WI38 (cell line): ENCODE results near the gene CIAO2B.

Experiments
- H3K4me3 ChIP-seq: 2 replicates; pipeline ENCODE4 v1.5.1; 2011; ENCODE audit warnings: low read depth, mild to moderate bottlenecking, control low read depth, low read length
- TF ChIP-seq, protein P1 (sequence below): IDR thresholded peaks from 2 replicates; pipeline ENCODE4 v1.5.1; 2012; ENCODE audit warnings: low read depth, mild to moderate bottlenecking, control low read depth, low read length

Gene CIAO2B

GRCh38 chr16:66904428-66904845 is 29.8 kb downstream of the CIAO2B start:
- TF ChIP-seq, protein P1, sequence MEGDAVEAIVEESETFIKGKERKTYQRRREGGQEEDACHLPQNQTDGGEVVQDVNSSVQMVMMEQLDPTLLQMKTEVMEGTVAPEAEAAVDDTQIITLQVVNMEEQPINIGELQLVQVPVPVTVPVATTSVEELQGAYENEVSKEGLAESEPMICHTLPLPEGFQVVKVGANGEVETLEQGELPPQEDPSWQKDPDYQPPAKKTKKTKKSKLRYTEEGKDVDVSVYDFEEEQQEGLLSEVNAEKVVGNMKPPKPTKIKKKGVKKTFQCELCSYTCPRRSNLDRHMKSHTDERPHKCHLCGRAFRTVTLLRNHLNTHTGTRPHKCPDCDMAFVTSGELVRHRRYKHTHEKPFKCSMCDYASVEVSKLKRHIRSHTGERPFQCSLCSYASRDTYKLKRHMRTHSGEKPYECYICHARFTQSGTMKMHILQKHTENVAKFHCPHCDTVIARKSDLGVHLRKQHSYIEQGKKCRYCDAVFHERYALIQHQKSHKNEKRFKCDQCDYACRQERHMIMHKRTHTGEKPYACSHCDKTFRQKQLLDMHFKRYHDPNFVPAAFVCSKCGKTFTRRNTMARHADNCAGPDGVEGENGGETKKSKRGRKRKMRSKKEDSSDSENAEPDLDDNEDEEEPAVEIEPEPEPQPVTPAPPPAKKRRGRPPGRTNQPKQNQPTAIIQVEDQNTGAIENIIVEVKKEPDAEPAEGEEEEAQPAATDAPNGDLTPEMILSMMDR = no peak

DNA sequence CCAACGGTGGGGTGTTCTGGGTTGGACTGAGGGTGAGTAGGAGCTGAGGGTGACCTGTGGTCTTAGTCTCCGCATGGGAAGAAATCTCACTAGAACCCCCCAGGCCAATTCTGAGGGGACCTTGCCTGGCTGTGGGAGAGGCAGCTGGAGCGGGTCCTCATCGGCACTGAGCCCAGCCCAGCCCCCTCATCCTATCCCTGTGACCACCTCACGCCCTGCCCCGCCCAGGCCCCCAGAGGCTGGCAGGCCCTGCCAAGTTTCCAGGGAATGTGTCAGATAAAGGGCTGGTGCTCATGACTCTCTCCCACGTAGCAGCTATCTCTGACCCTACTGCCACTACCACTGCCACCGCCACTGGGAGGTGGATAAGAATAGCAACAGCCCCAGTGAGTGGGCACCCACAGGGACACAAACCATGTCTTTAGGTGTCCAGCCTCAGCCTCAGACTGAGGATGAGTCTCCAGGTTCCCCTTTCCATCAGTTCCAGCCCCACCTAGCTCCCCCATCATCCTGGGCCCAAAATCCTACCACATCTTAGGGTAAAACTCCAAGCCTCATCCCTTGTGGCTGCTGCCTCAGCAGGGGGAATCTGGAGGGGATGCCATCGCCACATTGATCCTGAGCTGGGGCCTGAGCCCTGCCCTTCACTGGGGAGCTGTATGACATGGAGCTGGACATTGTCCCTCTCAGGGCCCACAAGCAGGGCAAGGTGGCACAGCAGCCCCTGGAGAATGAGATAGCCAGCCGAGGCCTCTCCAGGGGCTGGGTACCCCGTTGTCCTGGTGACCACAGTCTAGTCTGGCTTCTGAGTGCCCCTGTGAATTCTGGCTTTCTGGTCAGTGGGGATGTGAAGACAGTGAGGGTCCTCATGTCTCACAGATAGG is 30.4 kb downstream of the CIAO2B start:
- TF ChIP-seq, protein P1 = no peak
- H3K4me3 ChIP-seq = no peak overlapping the region

More at GRCh38 chr16:66904428-66904845, 29.8 kb downstream of the CIAO2B start:
- H3K4me3 ChIP-seq = no peak overlapping the region

GRCh38 chr16:66902648-66903543 is 31.3 kb downstream of the CIAO2B start:
- H3K4me3 ChIP-seq = no peak overlapping the region
- TF ChIP-seq, protein P1 = no peak

DNA sequence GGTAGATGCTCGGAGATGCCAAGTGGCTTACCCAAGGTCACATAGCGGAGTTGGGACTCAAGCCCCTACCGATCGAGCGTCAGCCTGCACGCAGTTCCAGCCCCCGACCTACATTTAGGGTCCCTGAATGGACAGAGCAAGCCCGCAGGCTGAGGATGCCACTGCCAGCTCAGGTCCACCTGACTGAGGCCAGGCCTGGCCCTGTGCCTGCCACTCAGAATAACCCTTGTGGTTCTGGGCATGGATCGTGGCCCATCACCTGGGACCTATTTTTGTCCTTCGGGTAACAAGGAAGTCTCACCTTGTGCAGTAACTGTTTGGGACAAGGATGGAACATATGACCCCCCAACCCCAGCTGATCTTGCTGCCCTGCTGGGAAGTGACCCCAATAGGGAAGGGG is 32.6 kb downstream of the CIAO2B start:
- no peak overlapping the region for H3K4me3 ChIP-seq
- TF ChIP-seq, protein P1 = no peak

DNA sequence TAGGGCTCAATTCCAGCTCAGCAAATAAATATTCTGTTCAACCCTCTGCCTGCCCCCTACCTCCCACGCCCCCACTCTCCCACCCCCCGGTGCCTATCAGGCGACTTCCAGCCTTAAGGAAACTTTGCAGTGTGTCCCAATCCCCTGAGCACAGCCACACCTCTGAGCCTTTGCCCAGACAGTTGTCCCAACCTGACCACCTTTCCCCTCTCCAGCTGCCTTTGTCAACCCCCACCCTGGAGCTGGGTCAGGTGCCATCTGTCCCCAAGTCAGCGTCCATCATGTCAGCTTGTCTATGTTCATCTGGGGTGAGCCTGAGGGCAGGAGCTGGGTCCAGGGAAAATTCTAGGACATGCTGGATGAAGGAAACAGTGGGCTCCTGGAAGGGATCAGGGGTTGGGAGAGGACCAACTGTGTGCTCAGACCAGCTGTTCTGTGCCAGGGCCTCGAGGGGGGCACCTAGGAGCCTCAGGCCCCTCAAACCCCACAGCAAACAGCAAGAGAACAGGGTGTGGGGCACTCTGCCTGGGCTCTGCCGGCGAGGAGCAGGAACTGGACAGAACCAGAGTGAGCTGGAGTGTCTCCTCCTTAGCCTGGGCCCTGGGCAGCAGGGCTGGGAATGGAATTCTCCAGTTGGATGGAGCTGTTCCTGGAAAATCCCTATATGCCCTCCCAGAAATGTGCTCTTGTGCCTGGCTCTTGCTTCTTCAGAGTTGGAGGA is 33.3 kb downstream of the CIAO2B start:
- TF ChIP-seq, protein P1 = no peak
- H3K4me3 ChIP-seq = no peak overlapping the region

- no peak overlapping the region; the same call in 1 of the 2 replicates for H3K4me3 ChIP-seq
- TF ChIP-seq, protein P1 = no peak
These were observed 34.1 kb downstream of the CIAO2B start for GRCh38 chr16:66899945-66900710.
